Measurements from ENCODE around the gene UBE2S.
A peak's percentile ranks its signal among the peaks of the same experiment; 100 is the strongest.
"Not testable (repeated sequence)": the region's sequence is repeated elsewhere in the genome, so short reads cannot be mapped to it uniquely, and the experiment has no call there.

UBE2S gene

GRCh38 chr19:55433292-55433691 is 25.7 kb upstream of the UBE2S start:
- Mint-ChIP-seq H3K27ac (no peak overlapping the region), H3K4me3 (no peak overlapping the region), H3K27me3 (peaks cover 41 to 67% of the 10 kb centered on the region in 2 donors), H3K36me3 (ENCODE audit: insufficient read depth) (no peaks in the 10 kb centered on the region), H3K9me3 (no peaks in the 10 kb centered on the region), H3K4me1 (ENCODE audit: low read depth in 2 of 2) (peaks cover 0 to 5% of the 10 kb centered on the region in 2 donors)
- no peak for ATAC-seq (replicated peaks)
- no peak for DNase-seq

GRCh38 chr19:55432241-55432959 is 24.8 kb upstream of the UBE2S start:
- Mint-ChIP-seq H3K9me3 (no peaks in the 10 kb centered on the region), H3K4me1 (ENCODE audit: low read depth in 2 of 2) (peaks cover 0 to 5% of the 10 kb centered on the region in 2 donors), H3K36me3 (ENCODE audit: insufficient read depth) (no peaks in the 10 kb centered on the region), H3K4me3 (no peak overlapping the region), H3K27ac (no peak overlapping the region), H3K27me3 (peaks cover 38 to 67% of the 10 kb centered on the region in 2 donors)
- DNase-seq (no peak), ATAC-seq (replicated peaks) (no peak)

GRCh38 chr19:55431183-55431582 is 23.6 kb upstream of the UBE2S start:
- no peaks in the 10 kb centered on the region for H3K36me3 Mint-ChIP-seq (ENCODE audit: insufficient read depth)
- H3K4me1 Mint-ChIP-seq (ENCODE audit: low read depth in 2 of 2): no peaks in the 10 kb centered on the region
- no peaks in the 10 kb centered on the region for H3K9me3 Mint-ChIP-seq
- DNase-seq (no peak), ATAC-seq (replicated peaks) (no peak)
- H3K27ac Mint-ChIP-seq: no peak overlapping the region
- peaks cover 28 to 61% of the 10 kb centered on the region in 2 donors for H3K27me3 Mint-ChIP-seq
- H3K4me3 Mint-ChIP-seq: no peak overlapping the region

DNA sequence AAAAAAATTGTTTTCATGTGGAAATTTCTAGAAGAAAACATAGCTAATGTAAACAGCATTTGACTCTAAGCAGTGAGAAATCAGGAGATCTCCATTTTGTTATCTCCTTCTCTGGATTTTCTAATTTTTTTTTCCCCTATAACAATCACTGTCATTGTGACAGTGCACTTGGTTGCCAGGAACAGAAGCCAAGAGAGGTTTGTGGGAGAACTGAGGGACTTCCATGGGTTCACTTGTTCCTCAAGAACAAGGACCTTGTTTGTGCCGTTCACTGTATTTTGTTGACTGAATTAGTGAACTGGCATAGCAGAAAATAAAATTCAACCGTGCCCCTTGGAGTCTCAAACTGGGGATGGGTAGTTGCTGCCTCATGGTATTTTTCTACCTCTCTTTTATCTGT is 18.5 kb upstream of the UBE2S start:
- H3K4me1 Mint-ChIP-seq (ENCODE audit: low read depth in 2 of 2): peaks cover 7% of the 10 kb centered on the region in 2 donors
- no peak for ATAC-seq (replicated peaks)
- peaks cover 4% of the 10 kb centered on the region for H3K36me3 Mint-ChIP-seq (ENCODE audit: insufficient read depth)
- peaks cover 39 to 63% of the 10 kb centered on the region in 2 donors for H3K27me3 Mint-ChIP-seq
- DNase-seq: no peak
- H3K9me3 Mint-ChIP-seq: no peaks in the 10 kb centered on the region
- H3K4me3 Mint-ChIP-seq: no peak overlapping the region
- H3K27ac Mint-ChIP-seq: no peak overlapping the region

GRCh38 chr19:55424518-55424917 is 16.9 kb upstream of the UBE2S start:
- H3K27ac Mint-ChIP-seq: no peak overlapping the region
- no peaks in the 10 kb centered on the region for H3K9me3 Mint-ChIP-seq
- peaks cover 4% of the 10 kb centered on the region for H3K36me3 Mint-ChIP-seq (ENCODE audit: insufficient read depth)
- H3K4me3 Mint-ChIP-seq: no peak overlapping the region
- H3K27me3 Mint-ChIP-seq: peaks cover 27 to 56% of the 10 kb centered on the region in 2 donors
- no peak for DNase-seq
- no peak for ATAC-seq (replicated peaks)
- peaks cover 7% of the 10 kb centered on the region in 2 donors for H3K4me1 Mint-ChIP-seq (ENCODE audit: low read depth in 2 of 2)

DNA sequence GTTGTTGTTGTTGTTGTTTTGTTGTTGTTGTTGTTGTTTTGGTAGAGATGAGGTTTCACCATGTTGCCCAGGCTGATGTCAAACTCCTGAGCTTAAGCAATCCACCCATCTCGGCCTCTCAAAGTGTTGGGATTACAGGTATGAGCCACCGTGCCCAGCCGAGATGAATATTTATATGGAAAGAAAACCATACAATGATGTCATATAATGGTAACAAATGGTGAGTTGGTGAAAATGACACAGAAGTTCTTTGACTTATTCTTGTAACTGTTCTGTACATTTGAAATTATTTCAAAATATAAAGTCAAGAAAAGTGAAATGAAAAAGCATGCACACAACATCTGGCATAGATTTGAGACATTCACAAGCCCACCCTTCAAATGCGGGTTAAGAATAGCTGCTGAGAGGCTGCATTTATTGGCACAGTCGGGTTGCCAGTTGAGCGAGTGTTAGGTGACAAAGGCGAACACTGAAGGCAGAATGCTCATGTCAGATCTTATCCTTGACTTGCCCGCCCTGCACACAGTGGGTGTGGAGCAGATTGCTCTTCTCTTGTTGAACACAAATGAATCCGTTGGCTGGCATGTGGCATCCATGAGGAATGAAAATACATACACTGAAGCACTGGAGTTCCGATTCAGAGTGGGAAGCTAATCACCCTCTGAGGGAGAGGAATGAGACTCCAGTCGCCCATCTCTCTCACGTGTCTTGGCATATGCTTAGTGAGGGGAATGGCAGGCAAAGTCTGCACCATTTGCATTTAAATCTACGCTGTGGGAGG is 15.8 kb upstream of the UBE2S start:
- Mint-ChIP-seq H3K27me3 (peaks cover 19 to 49% of the 10 kb centered on the region in 2 donors), H3K4me1 (ENCODE audit: low read depth in 2 of 2) (peaks cover 7 to 8% of the 10 kb centered on the region in 2 donors), H3K36me3 (ENCODE audit: insufficient read depth) (peaks cover 4% of the 10 kb centered on the region), H3K4me3 (no peak overlapping the region), H3K9me3 (no peaks in the 10 kb centered on the region), H3K27ac (no peak overlapping the region)
- ATAC-seq (replicated peaks) (no peak), DNase-seq (no peak)

DNA sequence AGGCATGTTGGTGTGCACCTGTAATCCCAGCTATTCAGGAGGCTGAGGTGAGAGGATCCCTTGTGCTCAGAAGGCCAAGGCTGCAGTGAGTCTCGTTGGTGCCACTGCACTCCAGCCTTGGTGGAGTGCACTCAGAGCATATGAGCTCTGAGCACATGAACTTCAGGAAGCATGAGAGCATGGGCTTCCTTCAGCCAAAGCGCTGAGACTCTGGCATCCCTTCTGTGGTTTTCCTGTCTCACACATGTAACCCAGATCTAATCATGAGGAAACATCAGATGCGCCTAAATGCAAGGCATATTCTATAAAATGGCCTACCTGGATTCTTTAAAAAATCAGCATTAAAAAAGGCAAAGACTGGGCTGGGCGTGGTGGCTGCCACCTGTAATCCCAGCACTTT is 13.7 kb upstream of the UBE2S start:
- Mint-ChIP-seq H3K27ac (peak overlapping the region; percentile 75 to 90), H3K4me3 (peak overlapping the region; percentile 72), H3K27me3 (peaks cover 21 to 39% of the 10 kb centered on the region in 2 donors), H3K4me1 (ENCODE audit: low read depth in 2 of 2) (peaks cover 7 to 11% of the 10 kb centered on the region in 2 donors)
- ATAC-seq (replicated peaks) (peak; percentile 98), DNase-seq (peak in 2 of 3 experiments; percentile 38 to 39)
- H3K36me3 Mint-ChIP-seq (ENCODE audit: insufficient read depth); H3K9me3 Mint-ChIP-seq: not testable (repeated sequence)

DNA sequence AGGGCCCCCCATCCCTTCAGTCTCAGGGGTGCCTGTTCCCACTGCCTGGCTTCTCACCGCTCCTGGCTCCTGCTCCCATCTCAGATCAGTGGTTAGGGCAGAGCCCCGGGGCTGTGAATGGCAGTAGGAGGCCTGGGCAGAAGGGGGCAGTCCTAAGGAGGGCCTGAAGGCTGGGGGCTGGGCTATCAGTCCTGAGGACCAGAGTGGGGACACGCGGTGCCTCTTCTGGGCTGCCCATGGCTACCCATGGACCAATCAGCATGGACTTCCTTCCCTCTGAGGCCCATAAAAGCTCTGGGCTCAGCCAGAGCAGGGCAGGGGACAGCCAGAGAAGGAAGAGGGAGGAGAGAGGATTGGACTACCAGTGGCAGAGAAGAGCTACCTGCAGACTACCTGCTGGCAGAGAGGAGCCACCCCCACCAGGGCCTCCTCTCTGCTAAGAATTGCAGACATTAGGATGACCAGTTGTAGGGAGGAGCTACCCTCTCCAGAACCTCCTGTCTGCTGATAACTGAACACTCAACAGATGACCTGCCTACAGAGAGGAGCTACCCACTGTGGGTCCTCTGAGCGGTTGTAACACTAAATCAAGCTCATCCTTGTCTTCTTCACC is 12.1 kb upstream of the UBE2S start:
- Mint-ChIP-seq H3K27ac (peak overlapping the region in 1 of 2 donors; percentile 64), H3K27me3 (peaks cover 15 to 31% of the 10 kb centered on the region in 2 donors), H3K36me3 (ENCODE audit: insufficient read depth) (peaks cover 7% of the 10 kb centered on the region), H3K4me1 (ENCODE audit: low read depth in 2 of 2) (peaks cover 7 to 11% of the 10 kb centered on the region in 2 donors), H3K9me3 (no peaks in the 10 kb centered on the region), H3K4me3 (no peak overlapping the region)
- no peak for ATAC-seq (replicated peaks)
- DNase-seq: no peak

GRCh38 chr19:55419103-55419502 is 11.5 kb upstream of the UBE2S start:
- Mint-ChIP-seq H3K4me3 (no peak overlapping the region), H3K9me3 (no peaks in the 10 kb centered on the region), H3K27me3 (peaks cover 10 to 29% of the 10 kb centered on the region in 2 donors), H3K4me1 (ENCODE audit: low read depth in 2 of 2) (peaks cover 7 to 11% of the 10 kb centered on the region in 2 donors), H3K27ac (no peak overlapping the region), H3K36me3 (ENCODE audit: insufficient read depth) (peaks cover 7% of the 10 kb centered on the region)
- DNase-seq (no peak), ATAC-seq (replicated peaks) (no peak)

- Mint-ChIP-seq H3K4me3 (no peak overlapping the region), H3K36me3 (ENCODE audit: insufficient read depth) (peaks cover 7% of the 10 kb centered on the region), H3K27ac (no peak overlapping the region), H3K9me3 (no peaks in the 10 kb centered on the region), H3K4me1 (ENCODE audit: low read depth in 2 of 2) (peaks cover 7 to 11% of the 10 kb centered on the region in 2 donors), H3K27me3 (peaks cover 6 to 24% of the 10 kb centered on the region in 2 donors)
- DNase-seq (peak; percentile 44 to 52 (median 47)), ATAC-seq (replicated peaks) (peak; percentile 40)
Measured at GRCh38 chr19:55418185-55418584, 10.6 kb upstream of the UBE2S start.

GRCh38 chr19:55410168-55410567 is 2.6 kb upstream of the UBE2S start:
- H3K27ac Mint-ChIP-seq: no peak overlapping the region
- no peak for DNase-seq
- peaks cover 32% of the 10 kb centered on the region for H3K36me3 Mint-ChIP-seq (ENCODE audit: insufficient read depth)
- ATAC-seq (replicated peaks): no peak
- no peak overlapping the region for H3K4me3 Mint-ChIP-seq
- peaks cover 0 to 2% of the 10 kb centered on the region in 2 donors for H3K9me3 Mint-ChIP-seq
- peaks cover 20 to 23% of the 10 kb centered on the region in 2 donors for H3K4me1 Mint-ChIP-seq (ENCODE audit: low read depth in 2 of 2)
- H3K27me3 Mint-ChIP-seq: peaks cover 0 to 6% of the 10 kb centered on the region in 2 donors

- H3K4me3 Mint-ChIP-seq: peak overlapping the region; percentile 15 to 85
- not testable (repeated sequence) for ATAC-seq (replicated peaks); H3K27me3 Mint-ChIP-seq; DNase-seq; H3K9me3 Mint-ChIP-seq
- H3K36me3 Mint-ChIP-seq (ENCODE audit: insufficient read depth): peaks cover 42% of the 10 kb centered on the region
- H3K4me1 Mint-ChIP-seq (ENCODE audit: low read depth in 2 of 2): peaks cover 20 to 23% of the 10 kb centered on the region in 2 donors
- H3K27ac Mint-ChIP-seq: peak overlapping the region in 1 of 2 donors; percentile 100
Measured at GRCh38 chr19:55409179-55409578, 1.6 kb upstream of the UBE2S start.

DNA sequence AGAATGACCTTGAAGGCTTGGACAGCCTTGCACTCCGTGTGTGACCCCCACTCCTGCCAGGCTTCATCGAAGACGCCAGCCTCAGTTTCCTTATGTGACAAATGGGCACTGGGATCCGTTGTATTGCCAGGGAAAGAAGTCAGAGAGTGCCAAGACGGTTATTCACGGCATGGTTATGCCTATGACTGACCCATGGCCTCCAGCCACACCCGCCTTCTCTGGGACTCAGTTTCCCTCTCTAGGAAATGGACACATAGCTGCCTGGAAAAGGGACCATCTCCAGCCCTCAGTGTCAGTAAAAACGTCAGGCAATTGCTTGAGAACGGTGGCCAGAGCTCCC is 915 bp upstream of the UBE2S start:
- peak overlapping the region; percentile 85 to 91 for H3K4me3 Mint-ChIP-seq

More for the DNA sequence above, 915 bp upstream of the UBE2S start:
- Mint-ChIP-seq H3K36me3 (ENCODE audit: insufficient read depth) (peaks cover 49% of the 10 kb centered on the region), H3K27ac (peak overlapping the region; percentile 98 to 100), H3K27me3 (no peaks in the 10 kb centered on the region), H3K4me1 (ENCODE audit: low read depth in 2 of 2) (peaks cover 20 to 23% of the 10 kb centered on the region in 2 donors), H3K9me3 (peaks cover 0 to 2% of the 10 kb centered on the region in 2 donors)
- DNase-seq: no peak
- no peak for ATAC-seq (replicated peaks)

Data from effector memory CD8-positive, alpha-beta T cell (primary cell).